ENCODE measurements around the gene SPACA6. TPM values are rescaled to one million over a fixed set of nuclear protein-coding genes. Genes with fewer than 3 reads are reported as not detected.

Gene SPACA6
- total and polyA plus RNA-seq, 2 of the 8 experiments (the other 6 are each of a cell fraction or from before 2014, with no cell fraction given): 7.1 to 7.5 TPM

- TF ChIP-seq SIN3A (conservative IDR thresholded peaks at IDR 0.05 in 1 of 2, IDR thresholded peaks at IDR 0.05 in 1 of 2; ENCODE audit: low read depth in 1 of 2, low read length in 2 of 2): no peak
Measured at GRCh38 chr19:51701468-51702100, 8.5 kb downstream of the SPACA6 start (continued).
